BJ (cell line): ENCODE data around the gene RAET1L. TPM values are rescaled to one million over a fixed set of nuclear protein-coding genes. Genes with fewer than 3 reads are reported as not detected.

Experiments used
- CTCF ChIA-PET: fragments of 350-600 bp; formaldehyde crosslinking; extraction: SDS; loops from one replicate; lab custom pipeline; 2021; ENCODE audit warnings: antibody characterized with exemption, inconsistent platforms; lab: Yijun Ruan, JAX
- POLR2A ChIA-PET: fragments of 300-600 bp; sonication (Branson Sonifier 250); formaldehyde crosslinking; extraction: SDS; loops from one replicate; lab custom pipeline; 2021; ENCODE audit warnings: antibody characterized with exemption; lab: Charles Lee
- DNase-seq: peaks from one replicate; pipeline ENCODE4 v3.0.0-alpha.2; 2011; ENCODE audit warnings: low read depth
- H3K27me3 ChIP-seq: 2 replicates; pipeline ENCODE4 v1.6.0; 2011; ENCODE audit warnings: low read length; ENCODE audit not compliant: control insufficient read depth, insufficient read depth
- H3K36me3 ChIP-seq: 2 replicates; pipeline ENCODE4 v1.5.1; 2011; ENCODE audit warnings: low read length; ENCODE audit not compliant: control insufficient read depth, insufficient read depth
- H3K4me3 ChIP-seq: 2 replicates; pipeline ENCODE4 v1.5.1; 2011; ENCODE audit warnings: low read depth, mild to moderate bottlenecking, control low read depth, low read length
- polyA plus RNA-seq: library from polyadenylated mRNA; depleted of rRNA; stranded (reverse); fragments of >200 nt; gene quantifications from 2 replicates; pipeline ENCODE4 v1.2.3, GENCODE V29; 2011
- TF ChIP-seq, protein P1 (sequence below): IDR thresholded peaks from 2 replicates; pipeline ENCODE4 v1.5.1; 2011; ENCODE audit warnings: low read depth, mild to moderate bottlenecking, control low read depth, inconsistent platforms, low read length, moderate library complexity; ENCODE audit not compliant: insufficient read depth

RAET1L gene
- polyA plus RNA-seq, 1 experiment, result not detected

DNA sequence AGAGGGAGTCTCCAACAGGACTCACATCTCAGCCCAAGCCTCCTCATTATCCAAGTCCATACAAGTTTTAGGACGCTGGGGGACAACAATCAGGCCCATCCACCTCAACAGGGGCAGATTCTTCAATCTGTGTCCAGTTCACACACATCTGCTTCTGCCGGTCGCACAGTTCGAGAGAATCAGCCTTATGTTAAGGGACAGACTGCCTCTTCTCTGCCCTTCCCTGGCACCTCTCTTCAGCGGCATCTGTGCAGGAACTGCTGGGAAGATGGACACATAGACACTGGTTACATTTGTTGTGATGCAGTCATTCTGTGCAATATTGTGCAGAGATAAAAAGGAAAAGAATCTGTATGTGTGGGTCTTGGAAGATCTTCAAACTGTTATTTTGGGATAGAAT is 40.6 kb downstream of the RAET1L start:
- peaks cover 34% of the 10 kb centered on the region for H3K27me3 ChIP-seq
- no peak for DNase-seq
- TF ChIP-seq, protein P1, sequence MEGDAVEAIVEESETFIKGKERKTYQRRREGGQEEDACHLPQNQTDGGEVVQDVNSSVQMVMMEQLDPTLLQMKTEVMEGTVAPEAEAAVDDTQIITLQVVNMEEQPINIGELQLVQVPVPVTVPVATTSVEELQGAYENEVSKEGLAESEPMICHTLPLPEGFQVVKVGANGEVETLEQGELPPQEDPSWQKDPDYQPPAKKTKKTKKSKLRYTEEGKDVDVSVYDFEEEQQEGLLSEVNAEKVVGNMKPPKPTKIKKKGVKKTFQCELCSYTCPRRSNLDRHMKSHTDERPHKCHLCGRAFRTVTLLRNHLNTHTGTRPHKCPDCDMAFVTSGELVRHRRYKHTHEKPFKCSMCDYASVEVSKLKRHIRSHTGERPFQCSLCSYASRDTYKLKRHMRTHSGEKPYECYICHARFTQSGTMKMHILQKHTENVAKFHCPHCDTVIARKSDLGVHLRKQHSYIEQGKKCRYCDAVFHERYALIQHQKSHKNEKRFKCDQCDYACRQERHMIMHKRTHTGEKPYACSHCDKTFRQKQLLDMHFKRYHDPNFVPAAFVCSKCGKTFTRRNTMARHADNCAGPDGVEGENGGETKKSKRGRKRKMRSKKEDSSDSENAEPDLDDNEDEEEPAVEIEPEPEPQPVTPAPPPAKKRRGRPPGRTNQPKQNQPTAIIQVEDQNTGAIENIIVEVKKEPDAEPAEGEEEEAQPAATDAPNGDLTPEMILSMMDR, result no peak
- no peaks in the 10 kb centered on the region for H3K36me3 ChIP-seq
- CTCF ChIA-PET, result no interaction called here
- POLR2A ChIA-PET, result no interaction called here
- no peak overlapping the region for H3K4me3 ChIP-seq

DNA sequence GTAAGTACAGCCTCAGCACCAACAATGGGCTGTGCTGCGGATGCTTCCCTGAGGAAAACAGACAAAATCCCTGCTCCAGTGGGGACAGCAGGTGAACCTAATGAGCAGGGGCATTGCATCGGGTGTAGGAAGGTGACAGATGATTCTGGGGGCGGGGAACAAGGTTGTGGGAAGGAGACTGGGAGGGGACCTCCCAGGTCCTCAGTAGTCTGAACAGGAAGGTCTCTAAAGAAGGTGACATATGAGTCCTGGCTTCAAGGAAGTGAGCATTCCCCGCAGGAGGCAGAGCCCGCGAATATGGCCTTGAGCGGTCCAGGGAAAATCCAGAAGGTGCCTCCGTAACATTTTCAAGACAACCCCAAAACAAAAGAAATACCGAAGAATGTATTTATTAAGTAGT is 42.2 kb downstream of the RAET1L start:
- Histone ChIP-seq H3K36me3 (no peaks in the 10 kb centered on the region), H3K27me3 (peaks cover 23% of the 10 kb centered on the region), H3K4me3 (no peak overlapping the region)
- CTCF ChIA-PET, result no interaction called here
- POLR2A ChIA-PET, result no interaction called here
- no peak for DNase-seq
- TF ChIP-seq, protein P1, result no peak

DNA sequence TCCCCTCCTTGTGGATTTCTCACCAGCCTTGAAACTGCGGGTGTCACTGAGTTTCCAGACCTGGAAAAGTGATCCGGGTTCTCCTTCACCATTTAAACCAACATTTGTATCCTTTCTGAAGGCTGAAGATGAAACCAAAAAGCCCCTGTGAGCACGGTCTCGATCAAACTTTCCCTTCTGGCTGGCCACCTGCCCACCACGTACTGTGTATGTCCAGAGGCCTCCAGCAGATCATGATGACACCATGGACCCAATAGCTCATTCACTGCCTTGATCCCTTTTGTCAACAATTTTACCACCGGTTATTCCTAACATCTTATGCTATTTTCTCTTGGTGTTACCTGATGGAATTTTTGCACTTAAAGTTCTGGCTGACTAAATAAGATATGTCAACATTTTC is 46.0 kb downstream of the RAET1L start:
- POLR2A ChIA-PET, result no interaction called here
- TF ChIP-seq, protein P1, result no peak
- no peak for DNase-seq
- no peak overlapping the region for H3K4me3 ChIP-seq
- CTCF ChIA-PET, result interaction anchor here (1.0 kb wide), 1 partner anchor 28 kb away, joined by 3 read pairs; no protein-coding TSS in a partner anchor
- H3K27me3 ChIP-seq, result peaks cover 25% of the 10 kb centered on the region
- no peaks in the 10 kb centered on the region for H3K36me3 ChIP-seq

DNA sequence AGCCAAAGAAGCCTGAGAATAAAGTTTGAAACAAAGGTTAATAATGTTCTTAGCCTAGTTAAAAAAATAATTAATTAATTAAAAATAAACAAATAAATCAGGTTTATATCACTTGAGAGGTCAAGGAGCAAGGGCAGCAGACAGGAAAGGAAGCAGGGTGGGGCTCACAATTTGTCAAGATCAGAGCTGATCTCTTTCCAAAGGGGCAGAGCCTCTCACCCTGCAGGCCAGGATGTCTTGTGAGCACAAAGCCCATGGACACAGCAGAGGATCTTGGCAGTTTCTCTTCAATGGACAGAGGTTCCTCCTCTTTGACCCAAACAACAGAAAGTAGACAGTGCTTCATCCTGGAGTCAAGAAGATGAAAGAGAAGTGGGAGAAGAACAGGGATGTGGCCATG is 46.7 kb downstream of the RAET1L start:
- Histone ChIP-seq H3K4me3 (no peak overlapping the region), H3K27me3 (peaks cover 27% of the 10 kb centered on the region), H3K36me3 (no peaks in the 10 kb centered on the region)
- no peak for DNase-seq
- CTCF ChIA-PET, result interaction anchor here (1.0 kb wide), 1 partner anchor 29 kb away, joined by 3 read pairs; no protein-coding TSS in a partner anchor
- POLR2A ChIA-PET, result no interaction called here
- TF ChIP-seq, protein P1, result no peak

DNA sequence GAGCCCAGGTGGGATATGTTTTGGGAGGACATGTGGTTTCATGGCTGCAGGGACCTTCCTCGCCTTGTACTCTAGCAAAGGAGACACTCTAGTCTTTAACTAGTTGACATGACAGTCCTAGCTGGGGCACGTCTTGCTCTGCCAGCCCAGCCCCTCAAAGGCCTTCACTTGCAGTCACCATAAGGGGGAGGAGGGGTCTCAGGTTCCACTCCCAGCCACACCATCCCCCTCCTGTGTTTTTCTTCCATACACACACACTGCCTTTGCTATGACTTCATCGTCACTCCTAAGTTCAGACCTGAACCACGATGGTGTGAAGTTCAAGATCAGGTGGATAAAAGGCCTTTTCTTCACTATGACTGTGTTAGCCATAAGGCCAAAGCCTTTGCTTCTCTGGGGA is 48.1 kb downstream of the RAET1L start:
- no peak for DNase-seq
- Histone ChIP-seq H3K4me3 (no peak overlapping the region), H3K36me3 (no peaks in the 10 kb centered on the region), H3K27me3 (peaks cover 24% of the 10 kb centered on the region)
- POLR2A ChIA-PET, result no interaction called here
- CTCF ChIA-PET, result no interaction called here
- TF ChIP-seq, protein P1, result no peak
